ENCODE data around the gene POFUT2.

- TF ChIP-seq GATA2 (IDR thresholded peaks at IDR 0.05; ENCODE audit: low read depth, low read length), result no peak
- no peak for TF ChIP-seq GATA3 (IDR thresholded peaks at IDR 0.05; ENCODE audit: low read depth, low read length)
Observed at GRCh38 chr21:45310459-45310858, 22.8 kb upstream of the POFUT2 start.
